GM12878 (cell line): ENCODE measurements around the gene ATP13A5. TPM values are rescaled to one million over a fixed set of nuclear protein-coding genes. Genes with fewer than 3 reads are reported as not detected.

Experiments used
- ATAC-seq: fragments of 200-7000 bp; cut with Tn5 transposase; 3 replicates; pipeline ENCODE4 v1.9.1; 2020; ENCODE audit warnings: mild to moderate bottlenecking, moderate library complexity
- BruUV-seq: library from RNA; stranded (reverse); fragments of 400-500 nt; replicated peaks from 2 replicates; lab custom pipeline; 2021; lab: Mats Ljungman, UMichigan
- CTCF ChIA-PET: fragments of 300-600 bp; sonication (Branson Sonifier 250); formaldehyde crosslinking; extraction: SDS; loops from one replicate; lab custom pipeline; 2021; ENCODE audit warnings: inconsistent platforms; lab: Yijun Ruan, JAX
- POLR2A ChIA-PET: fragments of 350-600 bp; formaldehyde crosslinking; extraction: SDS; loops from one replicate; lab custom pipeline; 2021; ENCODE audit warnings: inconsistent platforms; lab: Charles Lee
- RAD21 ChIA-PET: fragments of 300-600 bp; sonication (Branson Sonifier 250); formaldehyde crosslinking; loops from one replicate; lab custom pipeline; 2023; ENCODE audit warnings: antibody characterized with exemption; ENCODE audit not compliant: unreplicated experiment; lab: Charles Lee
- SMC1A ChIA-PET: fragments of 300-600 bp; sonication (Branson Sonifier 250); formaldehyde crosslinking; loops from one replicate; lab custom pipeline; 2023; ENCODE audit not compliant: unreplicated experiment, uncharacterized antibody; lab: Charles Lee
- DNase-seq: peaks from one replicate; pipeline ENCODE4 v3.0.0-alpha.2; 2011; ENCODE audit warnings: low read depth, low spot score
- FAIRE-seq: peaks from 3 replicates; lab custom pipeline; 2011; peaks lifted over from hg19 to GRCh38; lab: Jason Lieb, UNC
- H2AFZ ChIP-seq: 2 replicates; pipeline ENCODE4 v1.6.0; 2011; ENCODE audit warnings: low read depth, low read length, control low read depth; ENCODE audit not compliant: control insufficient read depth
- H3K27ac ChIP-seq: 2 replicates; pipeline ENCODE4 v1.5.1; 2011; ENCODE audit warnings: control low read depth; ENCODE audit not compliant: control insufficient read depth, insufficient read depth
- H3K27me3 ChIP-seq, 2 experiments: replicated peaks in 1 of 2; 2 replicates each; pipeline versions ENCODE4 v1.6.0 to v1.6.1; 2011; ENCODE audit warnings: low read length in 1 of 2; ENCODE audit not compliant: control insufficient read depth in 2 of 2, insufficient read depth in 2 of 2
- H3K36me3 ChIP-seq, 2 experiments: 2 replicates each; pipeline ENCODE4 v1.5.1; 2011; ENCODE audit warnings: low read length in 1 of 2; ENCODE audit not compliant: control insufficient read depth in 2 of 2, insufficient read depth in 2 of 2
- H3K4me1 ChIP-seq: 2 replicates; pipeline ENCODE4 v1.6.1; 2011; ENCODE audit warnings: mild to moderate bottlenecking, low read length, moderate library complexity, mixed read lengths; ENCODE audit not compliant: control insufficient read depth, insufficient read depth
- H3K4me2 ChIP-seq: 2 replicates; pipeline ENCODE4 v1.6.0; 2011; ENCODE audit warnings: control low read depth; ENCODE audit not compliant: control insufficient read depth, insufficient read depth
- H3K4me3 ChIP-seq: fragments of 200-600 bp; sonication (generic); 2 replicates; pipeline ENCODE4 v1.5.1; 2016
- H3K79me2 ChIP-seq: 2 replicates; pipeline ENCODE4 v1.6.0; 2011; ENCODE audit warnings: low read length; ENCODE audit not compliant: control insufficient read depth, insufficient read depth
- H3K9ac ChIP-seq: 2 replicates; pipeline ENCODE4 v1.8.0; 2011; ENCODE audit warnings: low read length, control low read depth, mixed read lengths; ENCODE audit not compliant: control insufficient read depth, insufficient read depth
- H3K9me3 ChIP-seq: replicated peaks from 3 replicates; pipeline ENCODE4 v1.5.1; 2011; ENCODE audit warnings: mild to moderate bottlenecking, low read length; ENCODE audit not compliant: control insufficient read depth, insufficient read depth
- H4K20me1 ChIP-seq: 2 replicates; pipeline ENCODE4 v1.6.0; 2011; ENCODE audit not compliant: control insufficient read depth, insufficient read depth
- EGR1 ChIP-seq, 2 experiments: IDR thresholded peaks; 1 replicate in 1 of 2; 2 replicates in 1 of 2; pipeline ENCODE4 v1.6.1; 2011 to 2012; ENCODE audit warnings: low read depth in 2 of 2, low read length in 2 of 2, borderline replicate concordance in 1 of 2, mild to moderate bottlenecking in 1 of 2, moderate library complexity in 1 of 2
- JUNB ChIP-seq: IDR thresholded peaks from 2 replicates; pipeline ENCODE4 v1.6.1; 2016; ENCODE audit warnings: antibody characterized with exemption, mild to moderate bottlenecking
- JUND ChIP-seq: IDR thresholded peaks from 2 replicates; pipeline ENCODE4 v1.6.1; 2012; ENCODE audit warnings: low read depth, mild to moderate bottlenecking, low read length, improper control_type of control experiment, moderate library complexity
- MYC ChIP-seq: IDR thresholded peaks from 2 replicates; pipeline ENCODE4 v1.6.1; 2011; ENCODE audit warnings: mild to moderate bottlenecking, low read length, moderate library complexity, inconsistent platforms; ENCODE audit not compliant: insufficient read depth, insufficient replicate concordance, insufficient read length, severe bottlenecking
- PML ChIP-seq: IDR thresholded peaks from 2 replicates; pipeline ENCODE4 v1.6.1; 2012; ENCODE audit warnings: low read length, inconsistent platforms
- SMAD5 ChIP-seq: IDR thresholded peaks from 2 replicates; pipeline ENCODE4 v1.6.1; 2016; ENCODE audit warnings: antibody characterized with exemption, low read depth
- STAT3 ChIP-seq: IDR thresholded peaks from 2 replicates; pipeline ENCODE4 v1.6.1; 2011; ENCODE audit warnings: low read depth, low read length, improper control_type of control experiment
- SUZ12 ChIP-seq: fragments of 200-600 bp; sonication (generic); IDR thresholded peaks from one replicate; pipeline ENCODE4 v1.6.1; 2018; ENCODE audit warnings: antibody characterized with exemption, mild to moderate bottlenecking; ENCODE audit not compliant: unreplicated experiment
- TBL1XR1 ChIP-seq: IDR thresholded peaks from 2 replicates; pipeline ENCODE4 v1.6.1; 2012; ENCODE audit warnings: low read depth, low read length, improper control_type of control experiment
- TCF12 ChIP-seq: IDR thresholded peaks from 2 replicates; pipeline ENCODE4 v1.6.1; 2011; ENCODE audit warnings: low read depth, mild to moderate bottlenecking, low read length
- TCF7 ChIP-seq: IDR thresholded peaks from 2 replicates; pipeline ENCODE4 v1.6.1; 2014; ENCODE audit warnings: antibody characterized with exemption, borderline replicate concordance
- ZNF24 ChIP-seq: fragments of 450-650 bp; IDR thresholded peaks from 2 replicates; pipeline ENCODE4 v1.6.1; 2017; ENCODE audit warnings: antibody characterized with exemption, mild to moderate bottlenecking
- WGBS: methylation state at CpG from one replicate; pipeline ENCODE4 v1.1.6; 2016; ENCODE audit warnings: low lambda C conversion rate; ENCODE audit not compliant: insufficient replicate concordance, insufficient coverage; ENCODE audit errors: missing lambda C conversion rate; 5-methylcytosine and 5-hydroxymethylcytosine counted together
- in situ Hi-C: fragments of 300-500 bp; cut with MboI; formaldehyde crosslinking; loops from 9 replicates; pipeline ENCODE4 v1.14.3; 2018; ENCODE audit warnings: mixed read lengths
- intact Hi-C: fragments of 100-400 bp; cut with micrococcal nuclease; formaldehyde crosslinking; loops from one replicate; pipeline ENCODE4 v1.14.2; 2022; ENCODE audit not compliant: unreplicated experiment
- polyA plus RNA-seq, 11 experiments: library from polyadenylated mRNA; depleted of rRNA in 4 of 11; unstranded in 6 of 11; stranded (reverse) in 5 of 11; fragments of >200 nt; fragmentation: Nextera tagmentation in 4 of 11; fragmentation: Illumina TruSeq in 1 of 11; extraction: Ambion mirVana in 4 of 11; extraction: Trizol in 1 of 11; gene quantifications; 1 replicate in 1 of 11; 2 replicates in 10 of 11; pipeline versions ENCODE4 v1.2.1 to v1.2.3, GENCODE V29; 2011 to 2016; ENCODE audit warnings: inconsistent platforms in 2 of 11, missing spikeins in 2 of 11, low read depth in 1 of 11
- total RNA-seq, 4 experiments: library from RNA; depleted of rRNA in 3 of 4; stranded (reverse); fragments of >200 nt in 3 of 4; fragmentation: Illumina TruSeq in 1 of 4; extraction: Trizol in 1 of 4; gene quantifications; 2 replicates each; pipeline versions ENCODE4 v1.2.1 to v1.2.3, GENCODE V29; 2013 to 2021
- TF ChIP-seq, protein P1 (sequence below): fragments of 450-650 bp; conservative IDR thresholded peaks from 2 replicates; pipeline ENCODE4 v1.6.1; 2017; ENCODE audit warnings: mild to moderate bottlenecking, moderate library complexity
- TF ChIP-seq, protein P2 (sequence below): IDR thresholded peaks from 2 replicates; pipeline ENCODE4 v1.6.1; 2012; ENCODE audit warnings: low read depth, low read length, improper control_type of control experiment
- TF ChIP-seq, protein P3 (sequence below): fragments of 450-650 bp; IDR thresholded peaks from 2 replicates; pipeline ENCODE4 v1.6.1; 2017; ENCODE audit warnings: mild to moderate bottlenecking, moderate library complexity
- TF ChIP-seq, protein P4 (sequence below): IDR thresholded peaks from 2 replicates; pipeline ENCODE4 v1.6.1; 2011; ENCODE audit warnings: low read depth, mild to moderate bottlenecking, low read length, moderate library complexity, borderline replicate concordance; ENCODE audit errors: extremely low read depth

The ATP13A5 gene
- total and polyA plus RNA-seq, 10 of the 15 experiments (the other 5 are each of a cell fraction or from before 2014, with no cell fraction given): not detected

DNA sequence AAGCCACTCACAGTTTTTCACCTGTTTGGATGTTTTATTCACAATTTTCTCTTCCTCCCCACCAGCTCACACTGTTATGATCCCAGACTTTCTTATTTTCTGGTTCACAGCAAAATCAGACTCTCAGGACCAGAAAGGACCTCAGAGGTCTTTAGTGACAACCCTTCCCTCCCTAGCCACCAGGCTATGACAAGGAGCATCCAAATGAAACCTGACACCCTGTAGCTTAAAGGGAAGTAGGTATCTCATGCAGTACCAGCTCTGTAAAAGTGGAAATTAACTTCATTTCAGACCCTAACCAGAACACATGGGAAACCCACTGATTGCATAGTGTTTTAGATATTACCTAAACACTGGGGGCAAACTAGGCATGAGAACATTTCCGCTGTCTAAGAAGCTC lies 45.3 kb downstream of the ATP13A5 start:
- in situ Hi-C loops: no loop called here
- FAIRE-seq (no peak), ATAC-seq (no peak), DNase-seq (no peak)
- intact Hi-C loops: no loop called here
- Histone ChIP-seq H3K36me3 (no peaks in the 10 kb centered on the region), H3K27ac (no peak overlapping the region), H3K79me2 (no peaks in the 10 kb centered on the region), H3K9ac (no peak overlapping the region), H3K4me3 (no peak overlapping the region), H4K20me1 (no peaks in the 10 kb centered on the region), H3K27me3 (no peaks in the 10 kb centered on the region), H3K4me1 (no peaks in the 10 kb centered on the region), H3K4me2 (no peak overlapping the region), H3K9me3 (no peaks in the 10 kb centered on the region; the same call in 2 of the 3 replicates), H2AFZ (no peak overlapping the region)
- TF ChIP-seq, protein P1, sequence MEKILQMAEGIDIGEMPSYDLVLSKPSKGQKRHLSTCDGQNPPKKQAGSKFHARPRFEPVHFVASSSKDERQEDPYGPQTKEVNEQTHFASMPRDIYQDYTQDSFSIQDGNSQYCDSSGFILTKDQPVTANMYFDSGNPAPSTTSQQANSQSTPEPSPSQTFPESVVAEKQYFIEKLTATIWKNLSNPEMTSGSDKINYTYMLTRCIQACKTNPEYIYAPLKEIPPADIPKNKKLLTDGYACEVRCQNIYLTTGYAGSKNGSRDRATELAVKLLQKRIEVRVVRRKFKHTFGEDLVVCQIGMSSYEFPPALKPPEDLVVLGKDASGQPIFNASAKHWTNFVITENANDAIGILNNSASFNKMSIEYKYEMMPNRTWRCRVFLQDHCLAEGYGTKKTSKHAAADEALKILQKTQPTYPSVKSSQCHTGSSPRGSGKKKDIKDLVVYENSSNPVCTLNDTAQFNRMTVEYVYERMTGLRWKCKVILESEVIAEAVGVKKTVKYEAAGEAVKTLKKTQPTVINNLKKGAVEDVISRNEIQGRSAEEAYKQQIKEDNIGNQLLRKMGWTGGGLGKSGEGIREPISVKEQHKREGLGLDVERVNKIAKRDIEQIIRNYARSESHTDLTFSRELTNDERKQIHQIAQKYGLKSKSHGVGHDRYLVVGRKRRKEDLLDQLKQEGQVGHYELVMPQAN: no peak
- TF ChIP-seq ZNF24: no peak
- no peak for TF ChIP-seq EGR1 (IDR thresholded peaks at IDR 0.05; ENCODE audit: borderline replicate concordance in 1 of 2, low read depth in 2 of 2, low read length in 2 of 2)
- TF ChIP-seq TBL1XR1: no peak
- no peak for TF ChIP-seq SUZ12
- TF ChIP-seq STAT3: no peak
- TF ChIP-seq JUNB: no peak
- TF ChIP-seq JUND: no peak
- TF ChIP-seq TCF7: no peak
- TF ChIP-seq, protein P2, sequence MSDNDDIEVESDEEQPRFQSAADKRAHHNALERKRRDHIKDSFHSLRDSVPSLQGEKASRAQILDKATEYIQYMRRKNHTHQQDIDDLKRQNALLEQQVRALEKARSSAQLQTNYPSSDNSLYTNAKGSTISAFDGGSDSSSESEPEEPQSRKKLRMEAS: no peak
- no peak for TF ChIP-seq MYC
- TF ChIP-seq, protein P3, sequence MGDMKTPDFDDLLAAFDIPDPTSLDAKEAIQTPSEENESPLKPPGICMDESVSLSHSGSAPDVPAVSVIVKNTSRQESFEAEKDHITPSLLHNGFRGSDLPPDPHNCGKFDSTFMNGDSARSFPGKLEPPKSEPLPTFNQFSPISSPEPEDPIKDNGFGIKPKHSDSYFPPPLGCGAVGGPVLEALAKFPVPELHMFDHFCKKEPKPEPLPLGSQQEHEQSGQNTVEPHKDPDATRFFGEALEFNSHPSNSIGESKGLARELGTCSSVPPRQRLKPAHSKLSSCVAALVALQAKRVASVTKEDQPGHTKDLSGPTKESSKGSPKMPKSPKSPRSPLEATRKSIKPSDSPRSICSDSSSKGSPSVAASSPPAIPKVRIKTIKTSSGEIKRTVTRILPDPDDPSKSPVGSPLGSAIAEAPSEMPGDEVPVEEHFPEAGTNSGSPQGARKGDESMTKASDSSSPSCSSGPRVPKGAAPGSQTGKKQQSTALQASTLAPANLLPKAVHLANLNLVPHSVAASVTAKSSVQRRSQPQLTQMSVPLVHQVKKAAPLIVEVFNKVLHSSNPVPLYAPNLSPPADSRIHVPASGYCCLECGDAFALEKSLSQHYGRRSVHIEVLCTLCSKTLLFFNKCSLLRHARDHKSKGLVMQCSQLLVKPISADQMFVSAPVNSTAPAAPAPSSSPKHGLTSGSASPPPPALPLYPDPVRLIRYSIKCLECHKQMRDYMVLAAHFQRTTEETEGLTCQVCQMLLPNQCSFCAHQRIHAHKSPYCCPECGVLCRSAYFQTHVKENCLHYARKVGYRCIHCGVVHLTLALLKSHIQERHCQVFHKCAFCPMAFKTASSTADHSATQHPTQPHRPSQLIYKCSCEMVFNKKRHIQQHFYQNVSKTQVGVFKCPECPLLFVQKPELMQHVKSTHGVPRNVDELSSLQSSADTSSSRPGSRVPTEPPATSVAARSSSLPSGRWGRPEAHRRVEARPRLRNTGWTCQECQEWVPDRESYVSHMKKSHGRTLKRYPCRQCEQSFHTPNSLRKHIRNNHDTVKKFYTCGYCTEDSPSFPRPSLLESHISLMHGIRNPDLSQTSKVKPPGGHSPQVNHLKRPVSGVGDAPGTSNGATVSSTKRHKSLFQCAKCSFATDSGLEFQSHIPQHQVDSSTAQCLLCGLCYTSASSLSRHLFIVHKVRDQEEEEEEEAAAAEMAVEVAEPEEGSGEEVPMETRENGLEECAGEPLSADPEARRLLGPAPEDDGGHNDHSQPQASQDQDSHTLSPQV: no peak
- TF ChIP-seq PML: no peak
- TF ChIP-seq, protein P4, sequence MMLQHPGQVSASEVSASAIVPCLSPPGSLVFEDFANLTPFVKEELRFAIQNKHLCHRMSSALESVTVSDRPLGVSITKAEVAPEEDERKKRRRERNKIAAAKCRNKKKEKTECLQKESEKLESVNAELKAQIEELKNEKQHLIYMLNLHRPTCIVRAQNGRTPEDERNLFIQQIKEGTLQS: no peak
- no peak for TF ChIP-seq SMAD5
- no peak for TF ChIP-seq TCF12
- POLR2A ChIA-PET: no interaction called here
- RAD21 ChIA-PET: interaction anchor here (0.6 kb wide), 1 partner anchor 20 kb away, joined by 3 read pairs; no protein-coding TSS in a partner anchor
- BruUV-seq: no TSS peak
- SMC1A ChIA-PET: no interaction called here
- WGBS: 0% methylated on average over 1 of the region's 1 CpG
- CTCF ChIA-PET: no interaction called here
